Liver (tissue), 9 donors: ENCODE data around the gene FLT1. TPM values are rescaled to one million over a fixed set of nuclear protein-coding genes. Genes with fewer than 3 reads are reported as not detected.

Source experiments
- DNase-seq: peaks from one replicate; pipeline ENCODE4 v3.0.0-alpha.2; 2017; ENCODE audit warnings: low spot score
- H3K27ac ChIP-seq, 2 donors: one replicate each; pipeline ENCODE4 v1.7.0; 2013; ENCODE audit warnings: inconsistent platforms in 2 of 2, low read length in 2 of 2, control low read depth in 1 of 2, low read depth in 1 of 2, mild to moderate bottlenecking in 1 of 2
- H3K27me3 ChIP-seq, 4 donors: one replicate each; pipeline versions ENCODE4 v1.6.1 to v1.7.0; 2013; ENCODE audit warnings: low read length in 3 of 4, inconsistent platforms in 1 of 4, mild to moderate bottlenecking in 1 of 4, moderate library complexity in 1 of 4; ENCODE audit not compliant: control insufficient read depth in 4 of 4, insufficient read depth in 4 of 4
- H3K36me3 ChIP-seq, 4 donors: one replicate each; pipeline versions ENCODE4 v1.6.1 to v1.7.0; 2013; ENCODE audit warnings: low read length in 3 of 4, mild to moderate bottlenecking in 3 of 4, low read depth in 1 of 4, moderate library complexity in 1 of 4; ENCODE audit not compliant: control insufficient read depth in 4 of 4, insufficient read depth in 3 of 4
- H3K4me1 ChIP-seq, 4 donors: one replicate each; pipeline versions ENCODE4 v1.6.1 to v1.7.0; 2013; ENCODE audit warnings: low read length in 3 of 4, mild to moderate bottlenecking in 3 of 4, moderate library complexity in 1 of 4; ENCODE audit not compliant: control insufficient read depth in 4 of 4, insufficient read depth in 4 of 4
- H3K4me3 ChIP-seq, 3 donors: one replicate each; pipeline versions ENCODE4 v1.6.1 to v1.7.0; 2013; ENCODE audit warnings: low read length in 3 of 3, control low read depth in 1 of 3, low read depth in 1 of 3, mild to moderate bottlenecking in 1 of 3
- H3K9ac ChIP-seq, 2 donors: one replicate each; pipeline ENCODE4 v1.7.0; 2013; ENCODE audit warnings: low read length in 2 of 2, mild to moderate bottlenecking in 2 of 2, moderate library complexity in 2 of 2, control low read depth in 1 of 2, low read depth in 1 of 2
- H3K9me3 ChIP-seq, 4 donors: one replicate each; pipeline versions ENCODE4 v1.6.1 to v1.7.0; 2013; ENCODE audit warnings: low read length in 3 of 4; ENCODE audit not compliant: control insufficient read depth in 4 of 4
- FOXA1 ChIP-seq: IDR thresholded peaks from 2 replicates; pipeline ENCODE4 v1.6.1; 2016; ENCODE audit warnings: antibody characterized with exemption
- FOXA2 ChIP-seq: IDR thresholded peaks from 2 replicates; pipeline ENCODE4 v1.6.1; 2016; ENCODE audit warnings: antibody characterized with exemption
- GABPA ChIP-seq, 2 donors: IDR thresholded peaks in 1 of 2; conservative IDR thresholded peaks in 1 of 2; 2 replicates each; pipeline ENCODE4 v1.6.1; 2016; ENCODE audit warnings: antibody characterized with exemption in 2 of 2, mild to moderate bottlenecking in 1 of 2, moderate library complexity in 1 of 2
- HNF4A ChIP-seq, 2 donors: conservative IDR thresholded peaks; 2 replicates each; pipeline ENCODE4 v1.6.1; 2016; ENCODE audit warnings: antibody characterized with exemption in 2 of 2, mild to moderate bottlenecking in 2 of 2
- HNF4G ChIP-seq: IDR thresholded peaks from 2 replicates; pipeline ENCODE4 v1.6.1; 2016; ENCODE audit warnings: antibody characterized with exemption
- JUND ChIP-seq, 2 donors: IDR thresholded peaks; 2 replicates each; pipeline ENCODE4 v1.6.1; 2016; ENCODE audit warnings: antibody characterized with exemption in 2 of 2
- NR2F2 ChIP-seq: IDR thresholded peaks from 2 replicates; pipeline ENCODE4 v1.6.1; 2016; ENCODE audit warnings: antibody characterized with exemption
- RAD21 ChIP-seq, 2 donors: IDR thresholded peaks; 2 replicates each; pipeline ENCODE4 v1.6.1; 2016; ENCODE audit warnings: antibody characterized with exemption in 2 of 2, mild to moderate bottlenecking in 2 of 2
- RXRA ChIP-seq, 2 donors: IDR thresholded peaks; 2 replicates each; pipeline ENCODE4 v1.6.1; 2017 to 2018; ENCODE audit warnings: antibody characterized with exemption in 2 of 2, mild to moderate bottlenecking in 1 of 2
- SP1 ChIP-seq: IDR thresholded peaks from 2 replicates; pipeline ENCODE4 v1.6.1; 2018; ENCODE audit warnings: antibody characterized with exemption, mild to moderate bottlenecking
- WGBS: extraction: QIAGEN DNeasy Blood & Tissue Kit; methylation state at CpG from one replicate; pipeline ENCODE4 v1.1.7; 2013; 5-methylcytosine and 5-hydroxymethylcytosine counted together
- polyA plus RNA-seq, 2 donors: library from polyadenylated mRNA; stranded (reverse) in 1 of 2; unstranded in 1 of 2; fragments of 200-250 nt in 1 of 2; fragments of >200 nt in 1 of 2; fragmentation: Nextera tagmentation in 1 of 2; extraction: Ambion mirVana in 1 of 2; gene quantifications; one replicate each; pipeline versions ENCODE4 v1.2.1 to v1.2.3, GENCODE V29; 2013 to 2015
- total RNA-seq, 2 donors: library from RNA; depleted of rRNA; stranded (reverse); fragments of >200 nt; gene quantifications; one replicate each; pipeline ENCODE4 v1.2.3, GENCODE V29; 2014
- TF ChIP-seq, protein P1 (sequence below): fragments of 150-350 bp; IDR thresholded peaks from 2 replicates; pipeline ENCODE4 v1.5.1; 2017; ENCODE audit warnings: improper control_type of control experiment, low read depth, low read length; ENCODE audit not compliant: missing input control
- TF ChIP-seq, protein P2 (sequence below): IDR thresholded peaks from 2 replicates; pipeline ENCODE4 v1.6.1; 2016; ENCODE audit warnings: antibody characterized with exemption
- TF ChIP-seq, protein P3 (sequence below): IDR thresholded peaks from 2 replicates; pipeline ENCODE4 v1.6.1; 2016; ENCODE audit warnings: antibody characterized with exemption, mild to moderate bottlenecking
- donor health status: healthy.
- donor health status: healthy.
- donor health status: healthy.
- donor health status: healthy.
- donor health status: healthy.

FLT1 gene
- total and polyA plus RNA-seq, 4 donors: 4.1 to 19.7 (median 9.3) TPM

DNA sequence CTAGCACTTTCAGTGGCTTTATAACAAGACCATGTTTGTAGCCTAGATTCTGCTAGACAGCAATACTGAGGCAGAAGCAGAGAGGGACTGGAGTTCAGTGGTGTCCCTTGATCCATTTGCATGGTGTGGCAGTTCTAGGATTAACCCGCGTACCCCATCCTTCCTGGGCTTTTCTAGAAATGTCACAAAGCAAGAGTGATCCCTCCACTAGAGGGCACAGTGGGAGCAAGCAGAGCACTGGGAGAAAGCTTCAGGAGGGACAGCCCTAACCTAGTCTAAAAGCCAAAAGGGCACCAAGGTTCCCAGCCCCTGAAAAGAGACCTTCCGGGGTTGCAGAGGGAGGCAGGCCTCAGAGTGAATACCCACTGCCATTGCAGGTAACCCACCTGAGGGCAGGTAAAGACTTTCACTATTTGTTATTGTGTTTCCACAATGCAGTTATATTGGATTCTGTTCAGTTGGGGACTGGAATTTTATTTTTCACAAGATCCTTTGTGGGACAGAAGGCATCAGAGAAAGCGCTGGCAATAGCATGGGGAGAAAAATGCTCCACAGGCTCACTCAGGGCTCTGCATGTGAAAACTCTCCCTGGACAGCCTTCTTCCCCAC lies 170.6 kb downstream of the FLT1 start:
- WGBS: 25% methylated on average over 4 of the region's 4 CpGs
- Histone ChIP-seq H3K9ac (no peak overlapping the region), H3K4me1 (peaks cover 0 to 9% (median 0%) of the 10 kb centered on the region in 4 donors), H3K4me3 (no peak overlapping the region), H3K27me3 (no peaks in the 10 kb centered on the region), H3K9me3 (no peaks in the 10 kb centered on the region), H3K27ac (no peak overlapping the region), H3K36me3 (no peaks in the 10 kb centered on the region)
- TF ChIP-seq, protein P1, sequence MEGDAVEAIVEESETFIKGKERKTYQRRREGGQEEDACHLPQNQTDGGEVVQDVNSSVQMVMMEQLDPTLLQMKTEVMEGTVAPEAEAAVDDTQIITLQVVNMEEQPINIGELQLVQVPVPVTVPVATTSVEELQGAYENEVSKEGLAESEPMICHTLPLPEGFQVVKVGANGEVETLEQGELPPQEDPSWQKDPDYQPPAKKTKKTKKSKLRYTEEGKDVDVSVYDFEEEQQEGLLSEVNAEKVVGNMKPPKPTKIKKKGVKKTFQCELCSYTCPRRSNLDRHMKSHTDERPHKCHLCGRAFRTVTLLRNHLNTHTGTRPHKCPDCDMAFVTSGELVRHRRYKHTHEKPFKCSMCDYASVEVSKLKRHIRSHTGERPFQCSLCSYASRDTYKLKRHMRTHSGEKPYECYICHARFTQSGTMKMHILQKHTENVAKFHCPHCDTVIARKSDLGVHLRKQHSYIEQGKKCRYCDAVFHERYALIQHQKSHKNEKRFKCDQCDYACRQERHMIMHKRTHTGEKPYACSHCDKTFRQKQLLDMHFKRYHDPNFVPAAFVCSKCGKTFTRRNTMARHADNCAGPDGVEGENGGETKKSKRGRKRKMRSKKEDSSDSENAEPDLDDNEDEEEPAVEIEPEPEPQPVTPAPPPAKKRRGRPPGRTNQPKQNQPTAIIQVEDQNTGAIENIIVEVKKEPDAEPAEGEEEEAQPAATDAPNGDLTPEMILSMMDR: peak; percentile 72
- TF ChIP-seq FOXA2 (no peak), RXRA (IDR thresholded peaks at IDR 0.05) (no peak), RAD21 (IDR thresholded peaks at IDR 0.05) (peak; percentile 92 to 94), NR2F2 (peak; percentile 43), HNF4G (no peak)
- peak; percentile 56 for DNase-seq

GRCh38 chr13:28322256-28322905 lies 172.5 kb downstream of the FLT1 start:
- no peak overlapping the region for H3K4me3 ChIP-seq
- no peak for DNase-seq
- no peak overlapping the region for H3K27ac ChIP-seq

More at GRCh38 chr13:28322256-28322905, 172.5 kb downstream of the FLT1 start:
- no peaks in the 10 kb centered on the region for H3K27me3 ChIP-seq
- TF ChIP-seq FOXA1 (no peak), HNF4A (conservative IDR thresholded peaks at IDR 0.05) (no peak), JUND (IDR thresholded peaks at IDR 0.05) (no peak), SP1 (no peak), GABPA (IDR thresholded peaks at IDR 0.05 in 1 of 2, conservative IDR thresholded peaks at IDR 0.05 in 1 of 2) (no peak), FOXA2 (no peak)
- TF ChIP-seq, protein P2, sequence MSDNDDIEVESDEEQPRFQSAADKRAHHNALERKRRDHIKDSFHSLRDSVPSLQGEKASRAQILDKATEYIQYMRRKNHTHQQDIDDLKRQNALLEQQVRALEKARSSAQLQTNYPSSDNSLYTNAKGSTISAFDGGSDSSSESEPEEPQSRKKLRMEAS: no peak
- TF ChIP-seq, protein P3, sequence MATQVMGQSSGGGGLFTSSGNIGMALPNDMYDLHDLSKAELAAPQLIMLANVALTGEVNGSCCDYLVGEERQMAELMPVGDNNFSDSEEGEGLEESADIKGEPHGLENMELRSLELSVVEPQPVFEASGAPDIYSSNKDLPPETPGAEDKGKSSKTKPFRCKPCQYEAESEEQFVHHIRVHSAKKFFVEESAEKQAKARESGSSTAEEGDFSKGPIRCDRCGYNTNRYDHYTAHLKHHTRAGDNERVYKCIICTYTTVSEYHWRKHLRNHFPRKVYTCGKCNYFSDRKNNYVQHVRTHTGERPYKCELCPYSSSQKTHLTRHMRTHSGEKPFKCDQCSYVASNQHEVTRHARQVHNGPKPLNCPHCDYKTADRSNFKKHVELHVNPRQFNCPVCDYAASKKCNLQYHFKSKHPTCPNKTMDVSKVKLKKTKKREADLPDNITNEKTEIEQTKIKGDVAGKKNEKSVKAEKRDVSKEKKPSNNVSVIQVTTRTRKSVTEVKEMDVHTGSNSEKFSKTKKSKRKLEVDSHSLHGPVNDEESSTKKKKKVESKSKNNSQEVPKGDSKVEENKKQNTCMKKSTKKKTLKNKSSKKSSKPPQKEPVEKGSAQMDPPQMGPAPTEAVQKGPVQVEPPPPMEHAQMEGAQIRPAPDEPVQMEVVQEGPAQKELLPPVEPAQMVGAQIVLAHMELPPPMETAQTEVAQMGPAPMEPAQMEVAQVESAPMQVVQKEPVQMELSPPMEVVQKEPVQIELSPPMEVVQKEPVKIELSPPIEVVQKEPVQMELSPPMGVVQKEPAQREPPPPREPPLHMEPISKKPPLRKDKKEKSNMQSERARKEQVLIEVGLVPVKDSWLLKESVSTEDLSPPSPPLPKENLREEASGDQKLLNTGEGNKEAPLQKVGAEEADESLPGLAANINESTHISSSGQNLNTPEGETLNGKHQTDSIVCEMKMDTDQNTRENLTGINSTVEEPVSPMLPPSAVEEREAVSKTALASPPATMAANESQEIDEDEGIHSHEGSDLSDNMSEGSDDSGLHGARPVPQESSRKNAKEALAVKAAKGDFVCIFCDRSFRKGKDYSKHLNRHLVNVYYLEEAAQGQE: no peak
- TF ChIP-seq, protein P1: no peak
- peaks cover 0 to 5% (median 0%) of the 10 kb centered on the region in 4 donors for H3K4me1 ChIP-seq
- 76% methylated on average over 11 of the region's 11 CpGs for WGBS
- no peaks in the 10 kb centered on the region for H3K36me3 ChIP-seq
- H3K9ac ChIP-seq: no peak overlapping the region
- H3K9me3 ChIP-seq: no peaks in the 10 kb centered on the region
